ENCODE measurements around the gene IFI27L2.

Gene IFI27L2

DNA sequence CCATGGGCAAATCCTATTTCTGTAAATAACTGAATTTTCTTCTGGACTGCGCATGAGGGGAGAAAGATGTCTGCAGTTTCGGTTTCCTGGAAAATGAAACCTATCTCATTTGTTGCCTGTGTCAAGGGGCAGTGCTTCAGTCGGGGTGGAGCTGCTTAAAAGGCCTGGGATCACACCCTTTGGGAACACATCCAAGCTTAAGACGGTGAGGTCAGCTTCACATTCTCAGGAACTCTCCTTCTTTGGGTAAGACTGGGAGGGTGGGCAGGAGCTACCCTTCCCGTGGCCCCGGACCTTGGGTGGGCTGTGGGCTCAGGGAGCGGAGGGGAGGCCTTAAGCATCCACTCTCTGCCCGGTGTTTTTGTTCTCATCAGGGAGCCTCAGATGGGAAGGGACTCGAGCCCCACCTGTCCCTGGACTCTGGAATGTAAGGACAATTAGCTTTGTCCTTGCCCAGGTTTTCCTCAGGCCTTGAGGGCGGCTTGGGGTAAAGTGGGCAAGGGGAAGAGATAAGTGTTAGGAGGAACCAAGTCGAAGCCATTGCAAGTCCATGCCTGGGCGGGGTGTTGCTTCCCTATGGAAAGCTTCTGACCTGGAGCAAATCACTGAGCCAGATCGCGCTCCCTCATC is 18.7 kb downstream of the IFI27L2 start, which contains the start of gene IFI27:
IFI27 (plus strand) TSS at position 185 of the 630 bp plus-strand sequence.
- H3K4me3 ChIP-seq (ENCODE audit: low read depth, low read length) = no peak within 1 kb of the TSS
- TF ChIP-seq, protein P1, sequence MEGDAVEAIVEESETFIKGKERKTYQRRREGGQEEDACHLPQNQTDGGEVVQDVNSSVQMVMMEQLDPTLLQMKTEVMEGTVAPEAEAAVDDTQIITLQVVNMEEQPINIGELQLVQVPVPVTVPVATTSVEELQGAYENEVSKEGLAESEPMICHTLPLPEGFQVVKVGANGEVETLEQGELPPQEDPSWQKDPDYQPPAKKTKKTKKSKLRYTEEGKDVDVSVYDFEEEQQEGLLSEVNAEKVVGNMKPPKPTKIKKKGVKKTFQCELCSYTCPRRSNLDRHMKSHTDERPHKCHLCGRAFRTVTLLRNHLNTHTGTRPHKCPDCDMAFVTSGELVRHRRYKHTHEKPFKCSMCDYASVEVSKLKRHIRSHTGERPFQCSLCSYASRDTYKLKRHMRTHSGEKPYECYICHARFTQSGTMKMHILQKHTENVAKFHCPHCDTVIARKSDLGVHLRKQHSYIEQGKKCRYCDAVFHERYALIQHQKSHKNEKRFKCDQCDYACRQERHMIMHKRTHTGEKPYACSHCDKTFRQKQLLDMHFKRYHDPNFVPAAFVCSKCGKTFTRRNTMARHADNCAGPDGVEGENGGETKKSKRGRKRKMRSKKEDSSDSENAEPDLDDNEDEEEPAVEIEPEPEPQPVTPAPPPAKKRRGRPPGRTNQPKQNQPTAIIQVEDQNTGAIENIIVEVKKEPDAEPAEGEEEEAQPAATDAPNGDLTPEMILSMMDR (IDR thresholded peaks at IDR 0.05; ENCODE audit: insufficient read depth, low read depth, low read length, missing control alignments) = no peak
- DNase-seq (ENCODE audit: low read depth) = no peak

GRCh38 chr14:94109915-94110250 is 19.5 kb downstream of the IFI27L2 start:
- no peak overlapping the region for H3K4me3 ChIP-seq (ENCODE audit: low read depth, low read length)
- TF ChIP-seq, protein P1 (IDR thresholded peaks at IDR 0.05; ENCODE audit: insufficient read depth, low read depth, low read length, missing control alignments) = no peak
- no peak for DNase-seq (ENCODE audit: low read depth)

DNA sequence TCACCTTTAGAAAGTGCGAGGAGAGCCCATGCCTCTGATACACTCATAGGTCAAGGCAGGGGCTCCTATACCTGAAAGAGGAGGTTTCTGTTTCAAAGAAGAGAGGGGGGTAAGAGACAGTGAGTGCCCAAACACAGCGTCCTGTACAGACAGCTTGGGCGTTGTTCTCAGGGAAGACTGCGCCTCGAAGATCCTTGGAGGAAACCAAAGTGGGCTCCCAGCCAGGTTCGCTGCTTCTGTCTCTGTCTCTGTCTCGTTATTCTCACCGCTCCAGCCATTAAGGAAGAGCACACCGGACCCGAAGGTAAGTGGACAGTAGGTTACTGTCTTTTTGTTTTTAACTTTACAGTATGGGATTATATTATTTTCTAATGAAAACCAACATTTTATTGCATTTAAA is 24.7 kb downstream of the IFI27L2 start:
- TF ChIP-seq, protein P1 (IDR thresholded peaks at IDR 0.05; ENCODE audit: insufficient read depth, low read depth, low read length, missing control alignments) = no peak

DNA sequence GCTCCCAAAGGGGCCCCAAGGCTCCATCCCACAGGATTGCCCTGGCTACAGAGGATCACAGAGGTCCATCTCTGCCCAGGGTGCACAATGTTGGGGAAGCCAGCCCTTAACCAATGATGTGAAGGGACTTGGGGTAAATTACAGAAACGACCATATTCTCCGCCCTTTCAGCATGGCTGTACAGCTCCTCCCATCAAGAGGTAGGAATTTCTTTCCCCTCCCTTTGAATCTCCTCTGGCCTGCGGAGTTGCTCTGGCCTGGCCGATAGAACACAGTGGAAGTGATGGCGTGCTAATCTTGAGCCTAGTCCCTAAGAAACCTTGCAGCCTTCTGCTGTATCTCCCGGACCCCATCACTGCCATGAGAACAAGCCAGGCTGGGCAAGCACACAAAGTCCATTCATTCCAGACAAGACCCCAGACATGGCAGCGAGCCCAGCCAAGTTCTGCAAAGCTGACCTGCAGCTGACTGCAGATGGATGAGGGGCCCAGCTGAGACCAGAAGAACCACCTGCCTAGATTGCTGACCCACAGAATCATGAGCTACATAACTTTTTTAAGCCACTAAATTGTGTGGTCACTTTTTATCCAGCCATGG is 25.8 kb downstream of the IFI27L2 start:
- H3K4me3 ChIP-seq (ENCODE audit: low read depth, low read length) = no peak overlapping the region
- TF ChIP-seq, protein P1 (IDR thresholded peaks at IDR 0.05; ENCODE audit: insufficient read depth, low read depth, low read length, missing control alignments) = no peak
- DNase-seq (ENCODE audit: low read depth) = no peak

More for the DNA sequence above, 24.7 kb downstream of the IFI27L2 start:
- no peak overlapping the region for H3K4me3 ChIP-seq (ENCODE audit: low read depth, low read length)
- no peak for DNase-seq (ENCODE audit: low read depth)

GRCh38 chr14:94102768-94103482 is 26.5 kb downstream of the IFI27L2 start:
- TF ChIP-seq, protein P1 (IDR thresholded peaks at IDR 0.05; ENCODE audit: insufficient read depth, low read depth, low read length, missing control alignments) = no peak
- DNase-seq (ENCODE audit: low read depth) = no peak
- no peak overlapping the region for H3K4me3 ChIP-seq (ENCODE audit: low read depth, low read length)

- no peak overlapping the region for H3K4me3 ChIP-seq (ENCODE audit: low read depth, low read length)
- no peak for DNase-seq (ENCODE audit: low read depth)
- TF ChIP-seq, protein P1 (IDR thresholded peaks at IDR 0.05; ENCODE audit: insufficient read depth, low read depth, low read length, missing control alignments) = no peak
Measured at GRCh38 chr14:94101748-94102147, 27.7 kb downstream of the IFI27L2 start.
